Measurements from ENCODE around the gene FOLR1.

The FOLR1 gene

GRCh38 chr11:72236774-72237111 is 44.8 kb downstream of the FOLR1 start:
- DNase-seq = no peak

- DNase-seq = no peak
These were observed 45.4 kb downstream of the FOLR1 start for GRCh38 chr11:72237112-72237931.

GRCh38 chr11:72238040-72238450 is 46.1 kb downstream of the FOLR1 start:
- peak; percentile 81 for DNase-seq

- DNase-seq = peak; percentile 29
These were observed 46.8 kb downstream of the FOLR1 start for GRCh38 chr11:72238492-72239312.

- DNase-seq = peak; percentile 62
These were observed 47.4 kb downstream of the FOLR1 start for GRCh38 chr11:72239313-72239848.

GRCh38 chr11:72239849-72240460 is 48.0 kb downstream of the FOLR1 start:
- no peak for DNase-seq

- peak; percentile 67 for DNase-seq
These were observed 48.7 kb downstream of the FOLR1 start for GRCh38 chr11:72240461-72241290.

GRCh38 chr11:72241291-72241781 is 49.4 kb downstream of the FOLR1 start:
- no peak for DNase-seq

- no peak for DNase-seq
These were observed 50.2 kb downstream of the FOLR1 start for GRCh38 chr11:72242141-72242540.

- DNase-seq = no peak
These were observed 51.5 kb downstream of the FOLR1 start for GRCh38 chr11:72243173-72244059.

GRCh38 chr11:72244060-72244360 is 52.1 kb downstream of the FOLR1 start, which contains the start of gene PHOX2A:
Gene PHOX2A, minus strand, starts transcription at chr11:72244176. Its CDS starts 172 bp downstream, at chr11:72244004.
- DNase-seq = peak; percentile 35

GRCh38 chr11:72244361-72245262 is 52.7 kb downstream of the FOLR1 start:
- peak; percentile 56 for DNase-seq

GRCh38 chr11:72245263-72245816 is 53.4 kb downstream of the FOLR1 start:
- DNase-seq = no peak

Measured in eye (tissue), 1 donor.